ENCODE data around the gene STK10.

STK10 gene

GRCh38 chr5:172002840-172003512 is 185.0 kb downstream of the STK10 start:
- DNase-seq: no peak
- intact Hi-C loops (cut with DNase I): loop anchor here (10.0 kb wide), 1 partner anchor 608 kb away; no protein-coding TSS in a partner anchor

GRCh38 chr5:172002310-172002709 is 185.7 kb downstream of the STK10 start:
- DNase-seq: no peak
- intact Hi-C loops (cut with DNase I): loop anchor here (10.0 kb wide), 1 partner anchor 608 kb away; no protein-coding TSS in a partner anchor

GRCh38 chr5:171999877-172000276 is 188.1 kb downstream of the STK10 start:
- intact Hi-C loops (cut with DNase I): loop anchor here (10.0 kb wide), 1 partner anchor 605 kb away; no protein-coding TSS in a partner anchor

GRCh38 chr5:171999100-171999499 is 188.9 kb downstream of the STK10 start:
- intact Hi-C loops (cut with DNase I): no loop called here
- no peak for DNase-seq

More at GRCh38 chr5:171999877-172000276, 188.1 kb downstream of the STK10 start:
- no peak for DNase-seq

- DNase-seq: no peak
- intact Hi-C loops (cut with DNase I): no loop called here
Observed at GRCh38 chr5:171997011-171997410, 191.0 kb downstream of the STK10 start.

GRCh38 chr5:171992813-171993212 is 195.2 kb downstream of the STK10 start:
- no peak for DNase-seq
- intact Hi-C loops (cut with DNase I): no loop called here

GRCh38 chr5:171992305-171992704 is 195.7 kb downstream of the STK10 start:
- DNase-seq: no peak
- intact Hi-C loops (cut with DNase I): no loop called here
